Esophagus muscularis mucosa (tissue), 4 donors: Measurements from ENCODE around the gene INCA1. TPM values are rescaled to one million over a fixed set of nuclear protein-coding genes. Genes with fewer than 3 reads are reported as not detected.

Experiments used
- DNase-seq: peaks from one replicate; pipeline ENCODE4 v3.0.0-alpha.2; 2017; ENCODE audit errors: extremely low spot score
- H3K27ac ChIP-seq, 4 donors: fragments of 200-600 bp; sonication (generic); replicated peaks in 1 of 4; 1 replicate in 3 of 4; 2 replicates in 1 of 4; pipeline ENCODE4 v1.5.1; 2016 to 2019; ENCODE audit warnings: mild to moderate bottlenecking in 1 of 4
- H3K27me3 ChIP-seq, 4 donors: fragments of 200-600 bp; sonication (generic); one replicate each; pipeline versions ENCODE4 v1.5.1 to v1.6.0; 2016 to 2019
- H3K36me3 ChIP-seq, 4 donors: fragments of 200-600 bp; sonication (generic); one replicate each; pipeline ENCODE4 v1.5.1; 2016 to 2019
- H3K4me1 ChIP-seq, 4 donors: fragments of 200-600 bp; sonication (generic); one replicate each; pipeline ENCODE4 v1.5.1; 2016 to 2019
- H3K4me3 ChIP-seq, 4 donors: fragments of 200-600 bp; sonication (generic); 1 replicate in 2 of 4; 2 replicates in 2 of 4; pipeline ENCODE4 v1.5.1; 2016 to 2019; ENCODE audit warnings: mild to moderate bottlenecking in 4 of 4, moderate library complexity in 1 of 4
- H3K9me3 ChIP-seq, 4 donors: fragments of 200-600 bp; sonication (generic); 1 replicate in 3 of 4; 2 replicates in 1 of 4; pipeline ENCODE4 v1.5.1; 2016 to 2019
- CTCF ChIP-seq, 3 experiments: fragments of 200-600 bp in 2 of 3; fragments of 450-650 bp in 1 of 3; sonication (generic) in 2 of 3; IDR thresholded peaks; one replicate each; pipeline ENCODE4 v1.5.1; 2017 to 2019; ENCODE audit warnings: antibody characterized with exemption in 3 of 3, mild to moderate bottlenecking in 2 of 3, moderate library complexity in 1 of 3
- EP300 ChIP-seq: sonication (generic); formaldehyde crosslinking; IDR thresholded peaks from one replicate; pipeline ENCODE4 v1.6.1; 2017; ENCODE audit warnings: antibody characterized with exemption
- POLR2A ChIP-seq: fragments of 450-650 bp; IDR thresholded peaks from one replicate; pipeline ENCODE4 v1.6.1; 2017; ENCODE audit warnings: antibody characterized with exemption, moderate library complexity, mild to moderate bottlenecking, low read depth
- POLR2AphosphoS5 ChIP-seq, 2 donors: sonication (generic); formaldehyde crosslinking; IDR thresholded peaks; one replicate each; pipeline ENCODE4 v1.6.1; 2017; ENCODE audit warnings: antibody characterized with exemption in 2 of 2
- WGBS: methylation state at CpG from one replicate; pipeline ENCODE4 v1.1.5; 2018; 5-methylcytosine and 5-hydroxymethylcytosine counted together
- intact Hi-C: fragments of 100-400 bp; cut with DNase I; formaldehyde crosslinking; loops from one replicate; pipeline ENCODE4 v1.15.1; 2023
- total RNA-seq, 4 donors: library from RNA; depleted of rRNA; stranded (reverse); fragments of >200 nt; gene quantifications; one replicate each; pipeline versions ENCODE4 v1.1.0 to v1.2.1, GENCODE V29; 2016

The INCA1 gene
- total RNA-seq, 4 donors from 2014 or later = 1.3 to 4.6 (median 3.0) TPM

DNA sequence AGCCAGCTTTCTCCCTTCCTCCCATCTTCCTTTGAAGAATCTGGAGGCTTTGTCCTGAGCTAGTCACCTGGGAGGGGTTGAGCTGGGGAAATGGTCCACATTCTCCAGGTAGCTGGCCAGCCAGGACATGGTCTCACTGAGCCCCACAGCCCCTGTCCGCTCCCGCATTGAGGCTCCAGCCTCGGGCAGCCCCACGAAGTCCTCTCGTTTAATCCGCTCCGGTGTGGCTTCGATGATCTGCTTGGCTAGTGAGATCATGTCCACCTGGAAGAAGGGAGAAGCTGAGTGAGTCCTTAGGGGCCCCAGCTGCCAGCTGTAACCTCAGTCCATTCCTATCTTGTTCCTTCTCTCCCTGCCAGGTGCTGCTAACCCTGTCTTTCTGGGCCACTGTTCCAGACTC lies 27.0 kb downstream of the INCA1 start:
- intact Hi-C loops = no loop called here
- Histone ChIP-seq H3K27me3 (no peaks in the 10 kb centered on the region), H3K4me3 (no peak overlapping the region), H3K4me1 (peaks cover 44 to 53% (median 48%) of the 10 kb centered on the region in 4 donors), H3K9me3 (no peaks in the 10 kb centered on the region), H3K27ac (peak overlapping the region; percentile 91 to 97 (median 95)), H3K36me3 (peaks cover 29 to 62% (median 50%) of the 10 kb centered on the region in 4 donors)
- DNase-seq = no peak
- 95% methylated on average over 8 of the region's 8 CpGs for WGBS
- TF ChIP-seq CTCF (IDR thresholded peaks at IDR 0.05) (no peak), POLR2A (no peak), EP300 (no peak)

GRCh38 chr17:4969551-4970173 lies 27.7 kb downstream of the INCA1 start:
- intact Hi-C loops = no loop called here
- Histone ChIP-seq H3K4me1 (peaks cover 45 to 56% (median 52%) of the 10 kb centered on the region in 4 donors), H3K27ac (peak overlapping the region; percentile 91 to 97 (median 95)), H3K9me3 (no peaks in the 10 kb centered on the region), H3K4me3 (peak overlapping the region in 3 of 4 donors; percentile 78 to 86 (median 79)), H3K27me3 (no peaks in the 10 kb centered on the region), H3K36me3 (peaks cover 27 to 62% (median 48%) of the 10 kb centered on the region in 4 donors)
- TF ChIP-seq EP300 (no peak), POLR2A (no peak), CTCF (IDR thresholded peaks at IDR 0.05) (no peak), POLR2AphosphoS5 (IDR thresholded peaks at IDR 0.05) (no peak)
- WGBS = 83% methylated on average over 13 of the region's 16 CpGs
- no peak for DNase-seq

DNA sequence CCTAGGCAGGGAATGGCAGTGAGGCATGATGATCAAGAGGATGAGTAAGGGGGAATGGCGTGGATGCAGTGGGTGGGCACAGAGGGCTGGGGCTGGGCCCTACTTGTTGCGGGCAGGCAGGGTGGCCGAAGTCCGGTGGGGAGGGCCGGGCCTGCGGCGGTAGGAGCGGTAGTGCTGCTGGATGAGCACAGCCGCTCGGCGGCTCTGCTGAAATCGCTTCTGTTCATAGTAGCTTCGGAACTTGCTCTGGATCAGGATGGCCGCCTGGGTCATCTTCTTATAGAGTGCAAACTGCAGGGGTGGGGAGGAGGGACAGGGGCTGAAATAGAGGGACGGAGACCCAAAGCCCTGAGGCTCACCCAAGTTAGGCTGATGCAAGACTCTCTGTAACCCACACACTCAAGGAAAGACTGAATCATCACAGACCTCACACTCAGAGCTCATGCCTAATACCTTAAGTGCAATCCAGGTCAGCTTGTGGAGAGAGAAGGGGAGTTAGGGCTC lies 28.2 kb downstream of the INCA1 start:
- Histone ChIP-seq H3K4me3 (peak overlapping the region; percentile 76 to 86 (median 78)), H3K27me3 (no peaks in the 10 kb centered on the region), H3K4me1 (peaks cover 44 to 56% (median 51%) of the 10 kb centered on the region in 4 donors), H3K36me3 (peaks cover 21 to 57% (median 44%) of the 10 kb centered on the region in 4 donors), H3K27ac (peak overlapping the region; percentile 91 to 97 (median 95)), H3K9me3 (no peaks in the 10 kb centered on the region)
- intact Hi-C loops = no loop called here
- TF ChIP-seq POLR2A = no peak
- TF ChIP-seq POLR2AphosphoS5 (IDR thresholded peaks at IDR 0.05) = peak; percentile 51 to 80
- no peak for DNase-seq
- WGBS = 41% methylated on average over 15 of the region's 15 CpGs

GRCh38 chr17:4968486-4969046 lies 28.8 kb downstream of the INCA1 start:
- Histone ChIP-seq H3K27me3 (no peaks in the 10 kb centered on the region), H3K27ac (peak overlapping the region; percentile 91 to 97 (median 95)), H3K4me1 (peaks cover 39 to 52% (median 48%) of the 10 kb centered on the region in 4 donors), H3K36me3 (peaks cover 20 to 51% (median 38%) of the 10 kb centered on the region in 4 donors), H3K4me3 (peak overlapping the region; percentile 76 to 86 (median 78)), H3K9me3 (no peaks in the 10 kb centered on the region)
- no peak for DNase-seq
- no peak for TF ChIP-seq POLR2A
- no peak for TF ChIP-seq CTCF (IDR thresholded peaks at IDR 0.05)
- no peak for TF ChIP-seq EP300
- no peak for TF ChIP-seq POLR2AphosphoS5 (IDR thresholded peaks at IDR 0.05)
- WGBS = 21% methylated on average over 23 of the region's 23 CpGs
- intact Hi-C loops = no loop called here
